ENCODE measurements around the gene GCLM. TPM values are rescaled to one million over a fixed set of nuclear protein-coding genes. Genes with fewer than 3 reads are reported as not detected.

The GCLM gene
- total and polyA plus RNA-seq, 2 donors (not counting 3 experiments of a cell fraction or from before 2014, with no cell fraction given), result 12.3 to 55.9 TPM

DNA sequence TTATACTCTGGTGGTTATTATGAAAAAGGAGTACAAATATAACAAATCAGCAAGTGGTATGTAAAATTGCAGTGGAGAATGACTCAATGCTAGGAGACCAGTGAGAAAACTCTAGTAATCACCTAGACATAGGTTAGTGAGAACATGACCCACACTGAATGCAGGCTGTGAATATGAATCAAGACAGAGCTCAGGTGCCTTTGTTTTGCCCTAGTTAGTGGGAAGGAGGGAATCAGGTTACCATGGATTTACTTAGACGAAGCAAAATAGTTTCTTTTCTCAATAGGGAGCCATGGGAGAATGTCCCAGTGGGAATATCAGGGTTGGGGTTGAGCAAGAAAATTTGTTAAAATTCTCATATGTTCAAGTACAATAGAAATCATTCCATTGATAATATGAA lies 10.6 kb upstream of the GCLM start:
- CTCF ChIA-PET, result interaction anchor here (1.6 kb wide), 1 partner anchor 10 kb away, joined by 4 read pairs; the partner anchor contains the start of gene GCLM
- intact Hi-C loops (cut with micrococcal nuclease) (no loop called here), dilution Hi-C loops (cut with MboI; ENCODE audit: extremely low pct_ligation_motif_present, low sequenced_read_pairs) (no loop called here)
- no peak overlapping the region for H3K27ac ChIP-seq (ENCODE audit: insufficient read depth, low read depth, low read length)
- H3K9me1 ChIP-seq (replicated peaks; ENCODE audit: control insufficient read depth, extremely low read depth, insufficient read depth, low read length), result no peaks in the 10 kb centered on the region
- H3K4me3 ChIP-seq (replicated peaks in 1 of 3; ENCODE audit: insufficient read depth in 1 of 3, low read depth in 1 of 3, low read length in 3 of 3), result no peak overlapping the region
- no peak overlapping the region for H2AFZ ChIP-seq (ENCODE audit: low read depth, low read length)
- DNase-seq (ENCODE audit: low read depth, low spot score) (no peak), FAIRE-seq (no peak)
- no TSS peak for BruUV-seq (replicated peaks)
- no peaks in the 10 kb centered on the region for H3K36me3 ChIP-seq (ENCODE audit: control insufficient read depth in 2 of 2, extremely low read depth in 1 of 2, insufficient read depth in 2 of 2, low read length in 2 of 2)
- H3K4me2 ChIP-seq (ENCODE audit: insufficient read depth, low read length), result no peak overlapping the region
- H3K79me2 ChIP-seq (ENCODE audit: control insufficient read depth, insufficient read depth, low read length), result no peaks in the 10 kb centered on the region
- peaks cover 0 to 2% of the 10 kb centered on the region in 2 experiments for H3K27me3 ChIP-seq (ENCODE audit: control insufficient read depth in 2 of 2, insufficient read depth in 2 of 2, low read length in 2 of 2)
- POLR2A ChIA-PET, result no interaction called here
- H3K4me1 ChIP-seq (ENCODE audit: control insufficient read depth, extremely low read depth, insufficient read depth, low read length), result no peaks in the 10 kb centered on the region
- no peaks in the 10 kb centered on the region for H4K20me1 ChIP-seq (replicated peaks; ENCODE audit: control insufficient read depth, extremely low read depth, insufficient read depth, low read length)
- no peak overlapping the region for H3K9ac ChIP-seq (replicated peaks; ENCODE audit: extremely low read depth, insufficient read depth, low read length)
- no peaks in the 10 kb centered on the region for H3K9me3 ChIP-seq (replicated peaks; ENCODE audit: control insufficient read depth, insufficient read depth, low read length)
- no peak for TF ChIP-seq MYC (IDR thresholded peaks at IDR 0.05; ENCODE audit: low read depth, low read length)
- no peak for TF ChIP-seq EZH2 (IDR thresholded peaks at IDR 0.05; ENCODE audit: borderline replicate concordance, low read depth, low read length, severe bottlenecking)
- no peak for TF ChIP-seq GATA2 (IDR thresholded peaks at IDR 0.05; ENCODE audit: insufficient read depth, insufficient read length, low read depth, low read length)
- TF ChIP-seq POLR2A (IDR thresholded peaks at IDR 0.05; ENCODE audit: low read depth, low read length), result no peak
- no peak for TF ChIP-seq POLR2AphosphoS5 (IDR thresholded peaks at IDR 0.05; ENCODE audit: insufficient read depth, low read depth, low read length)
- TF ChIP-seq, protein P1, sequence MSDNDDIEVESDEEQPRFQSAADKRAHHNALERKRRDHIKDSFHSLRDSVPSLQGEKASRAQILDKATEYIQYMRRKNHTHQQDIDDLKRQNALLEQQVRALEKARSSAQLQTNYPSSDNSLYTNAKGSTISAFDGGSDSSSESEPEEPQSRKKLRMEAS (IDR thresholded peaks at IDR 0.05; ENCODE audit: insufficient read depth, insufficient read length), result no peak
- no peak for TF ChIP-seq CTCF (IDR thresholded peaks at IDR 0.05; ENCODE audit: extremely low read depth in 1 of 2, insufficient read depth in 1 of 2, low read depth in 1 of 2, low read length in 2 of 2)
- no peak for TF ChIP-seq JUN (IDR thresholded peaks at IDR 0.05; ENCODE audit: borderline replicate concordance, insufficient read depth, insufficient read length, low read depth)
- TF ChIP-seq FOS (IDR thresholded peaks at IDR 0.05; ENCODE audit: borderline replicate concordance, insufficient read depth, low read length), result no peak
